HG03280 (cell line): ENCODE results near the gene PTPRN2.
"Not testable (repeated sequence)": the region's sequence is repeated elsewhere in the genome, so short reads cannot be mapped to it uniquely, and the experiment has no call there.

Experiments
- ATAC-seq: cut with Tn5 transposase; IDR thresholded peaks from one replicate; pipeline ENCODE4 v1.9.1; 2021; ENCODE audit warnings: mild to moderate bottlenecking, moderate library complexity; ENCODE audit not compliant: unreplicated experiment

The PTPRN2 gene

DNA sequence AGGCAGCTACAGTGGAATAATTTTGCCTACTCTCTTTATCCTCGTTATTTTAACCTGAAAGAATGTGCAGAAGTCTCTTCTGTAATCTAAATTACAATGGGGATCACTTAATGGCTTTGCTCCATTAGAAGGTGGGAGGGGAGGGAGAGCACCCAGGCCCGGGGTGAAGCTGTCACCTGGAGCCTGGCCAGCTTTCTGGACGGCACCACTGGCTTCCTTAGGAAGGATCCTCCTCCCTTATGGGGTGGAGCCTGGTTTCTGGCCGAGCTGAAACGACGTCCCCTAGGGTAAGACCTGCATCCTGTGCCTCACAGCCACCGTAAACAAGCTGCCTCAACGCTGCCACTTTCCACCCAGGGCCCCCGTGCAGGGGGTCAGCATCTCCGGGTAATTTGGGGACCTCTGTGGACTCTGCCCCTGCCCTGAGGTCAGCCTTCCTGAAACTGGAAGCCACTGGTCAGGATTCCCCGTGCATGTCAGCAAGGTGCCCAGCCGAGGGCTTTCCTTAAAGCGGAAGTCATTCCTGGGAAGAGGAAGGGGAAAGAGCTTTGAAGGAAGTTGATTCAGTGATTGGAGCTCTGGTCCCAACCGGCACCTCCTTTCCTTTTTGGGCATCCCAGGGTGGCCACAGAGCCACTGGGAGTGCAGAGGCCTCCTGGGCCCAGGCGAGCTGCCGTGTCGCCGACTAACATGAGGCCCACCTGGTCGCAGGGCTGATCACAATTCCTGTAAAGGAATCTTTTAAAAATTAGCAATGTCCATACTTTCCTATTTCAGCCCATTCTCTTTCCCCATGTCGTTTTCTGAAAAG lies 681.8 kb downstream of the PTPRN2 start:
- no peak for ATAC-seq

DNA sequence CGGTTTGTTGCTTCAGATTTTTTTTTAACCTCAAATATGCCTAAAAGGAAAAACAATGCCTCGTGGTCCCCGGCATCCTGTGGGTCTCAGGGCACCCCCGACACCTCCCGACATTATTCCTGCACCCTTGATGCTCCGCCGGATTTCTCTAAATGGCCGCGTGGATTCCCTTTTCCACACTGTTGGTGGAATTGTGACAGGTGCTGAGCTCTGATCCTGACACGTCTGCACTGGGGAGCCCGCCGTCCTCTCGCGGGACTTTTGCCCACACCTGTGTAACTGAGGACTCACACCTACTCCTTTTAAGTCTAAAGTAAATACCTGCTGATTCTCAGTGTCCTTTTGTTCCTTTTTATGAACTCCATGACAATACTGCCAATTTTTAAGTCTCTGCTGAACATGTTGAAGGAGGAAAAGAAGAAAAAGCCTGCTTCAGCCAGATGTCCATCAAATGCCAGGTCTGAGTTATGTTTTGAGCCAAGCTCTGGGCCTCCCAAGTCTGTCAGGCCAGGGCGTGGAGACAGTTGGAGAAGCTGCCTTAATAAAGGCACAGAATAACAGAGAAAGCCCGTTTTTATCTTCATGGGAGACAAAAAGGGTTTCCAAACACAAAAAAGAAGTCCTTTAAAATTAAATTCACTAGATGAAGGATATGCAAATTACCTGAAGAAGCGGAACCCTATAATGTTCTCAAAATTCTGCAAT lies 682.6 kb downstream of the PTPRN2 start:
- ATAC-seq, result no peak

DNA sequence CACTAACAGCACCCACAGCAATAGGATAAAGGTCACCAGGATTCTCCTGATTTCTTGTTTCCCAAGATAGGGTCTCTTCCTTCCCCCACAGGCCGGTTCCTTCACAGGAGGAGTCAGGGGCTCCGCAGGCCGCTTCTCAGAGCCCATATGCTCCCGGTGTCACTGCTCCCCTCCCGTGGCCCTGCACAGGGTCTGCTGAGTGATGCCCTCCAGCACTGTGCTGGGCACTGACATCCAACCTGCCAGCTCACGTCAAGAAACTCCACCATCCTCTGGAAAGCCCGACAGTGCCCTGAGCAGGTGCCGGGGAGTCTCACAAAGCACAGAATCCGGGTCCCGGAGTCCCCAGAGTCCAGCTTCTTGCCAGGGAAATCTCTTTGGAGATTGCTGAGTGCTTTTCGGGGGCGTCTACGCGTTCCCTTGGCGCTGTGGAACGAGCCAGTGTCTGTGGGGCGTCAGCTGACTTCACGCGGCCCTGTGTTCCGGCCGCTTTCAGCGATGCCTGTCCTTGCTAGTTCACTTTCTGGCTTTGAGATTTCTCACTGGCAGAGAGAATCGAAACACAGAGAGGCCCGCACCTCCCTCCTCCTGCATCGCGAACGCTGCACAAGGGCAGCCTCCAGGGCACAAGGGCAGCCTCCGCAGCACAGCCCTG lies 683.3 kb downstream of the PTPRN2 start:
- ATAC-seq, result no peak

DNA sequence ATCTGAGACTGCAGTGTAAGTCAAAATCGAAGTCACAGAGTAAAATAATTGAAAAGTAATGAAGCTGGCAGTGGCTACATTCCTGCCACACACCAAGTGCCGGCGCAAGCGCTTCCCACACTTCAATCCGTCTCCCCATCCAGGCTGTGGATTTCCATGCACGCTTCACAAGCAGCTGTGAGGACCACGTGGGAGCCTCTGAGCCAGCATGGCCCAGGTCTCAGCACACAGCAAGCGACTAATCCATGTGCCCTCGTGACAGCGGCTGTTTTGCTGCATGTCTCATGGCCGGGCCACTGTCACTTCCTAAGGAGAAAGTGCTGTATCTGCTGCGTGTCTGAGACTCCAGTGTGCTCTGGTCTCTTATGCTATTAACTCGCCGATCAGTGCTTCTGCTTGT lies 683.9 kb downstream of the PTPRN2 start:
- ATAC-seq, result no peak

DNA sequence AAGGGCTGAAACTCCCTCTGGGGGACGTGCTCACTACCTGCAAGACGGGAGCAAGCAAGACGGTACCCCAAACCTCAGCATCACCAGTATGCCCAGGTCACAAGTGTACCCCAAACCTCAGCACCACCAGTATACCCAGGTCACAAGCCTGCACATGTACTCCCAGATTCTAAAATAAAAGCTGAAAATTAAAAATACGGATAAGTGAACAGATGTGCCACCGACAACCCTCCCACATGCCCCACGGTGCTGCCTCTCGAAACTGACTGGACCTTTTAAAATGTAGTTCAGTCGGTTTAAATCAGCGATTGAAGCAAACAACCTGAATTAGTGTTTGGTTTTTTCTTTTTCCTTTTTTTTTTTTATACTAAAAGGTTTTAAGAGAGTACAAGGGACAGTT lies 684.3 kb downstream of the PTPRN2 start:
- no peak for ATAC-seq

DNA sequence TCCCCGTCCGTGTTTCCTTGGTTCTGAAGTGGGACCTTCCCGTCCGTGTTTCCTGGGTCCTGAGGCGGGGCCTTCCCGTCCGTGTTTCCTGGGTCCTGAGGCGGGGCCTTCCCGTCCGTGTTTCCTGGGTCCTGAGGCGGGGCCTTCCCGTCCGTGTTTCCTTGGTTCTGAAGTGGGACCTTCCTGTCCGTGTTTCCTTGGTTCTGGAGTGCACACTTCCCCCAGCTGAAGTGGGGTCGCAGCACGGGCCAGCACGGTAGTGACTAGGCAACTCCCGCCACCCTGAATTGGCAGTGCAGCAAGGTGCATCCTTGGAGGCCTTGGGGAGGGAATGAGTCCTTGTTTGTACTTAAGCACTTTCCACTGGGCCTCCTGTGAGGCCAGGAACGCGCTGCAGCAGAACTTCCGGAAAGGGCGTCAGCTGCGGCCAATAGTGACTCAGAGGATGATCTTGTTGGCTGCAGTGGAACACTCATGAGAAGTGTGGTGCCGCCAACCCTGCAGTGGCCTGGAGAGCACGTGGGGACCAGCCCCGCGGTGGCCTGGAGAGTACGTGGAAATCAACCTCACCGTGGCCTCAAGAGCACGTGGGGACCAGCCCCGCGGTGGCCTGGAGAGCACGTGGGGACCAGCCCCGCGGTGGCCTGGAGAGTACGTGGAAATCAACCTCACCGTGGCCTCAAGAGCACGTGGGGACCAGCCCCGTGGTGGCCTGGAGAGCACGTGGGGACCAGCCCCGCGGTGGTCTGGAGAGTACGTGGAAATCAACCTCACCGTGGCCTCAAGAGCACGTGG lies 685.6 kb downstream of the PTPRN2 start:
- ATAC-seq, result not testable (repeated sequence)

DNA sequence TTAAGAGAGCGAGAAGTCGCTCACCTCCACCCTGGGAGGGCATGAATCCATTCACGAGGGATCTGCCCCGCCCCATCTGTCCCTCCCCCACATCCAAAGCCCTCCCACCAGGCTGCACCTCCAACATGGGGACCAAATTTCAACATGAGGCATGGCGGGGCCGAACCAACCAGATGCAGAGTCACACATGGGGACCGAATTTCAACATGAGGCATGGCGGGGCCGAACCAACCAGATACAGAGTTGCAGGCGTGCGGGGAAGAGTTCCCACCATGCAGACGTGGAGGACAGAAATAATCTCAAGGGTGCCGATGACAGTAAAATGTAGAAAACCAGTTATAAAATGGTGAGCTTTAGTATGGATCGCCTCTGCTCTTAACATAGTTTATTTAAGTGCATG lies 686.5 kb downstream of the PTPRN2 start:
- no peak for ATAC-seq

DNA sequence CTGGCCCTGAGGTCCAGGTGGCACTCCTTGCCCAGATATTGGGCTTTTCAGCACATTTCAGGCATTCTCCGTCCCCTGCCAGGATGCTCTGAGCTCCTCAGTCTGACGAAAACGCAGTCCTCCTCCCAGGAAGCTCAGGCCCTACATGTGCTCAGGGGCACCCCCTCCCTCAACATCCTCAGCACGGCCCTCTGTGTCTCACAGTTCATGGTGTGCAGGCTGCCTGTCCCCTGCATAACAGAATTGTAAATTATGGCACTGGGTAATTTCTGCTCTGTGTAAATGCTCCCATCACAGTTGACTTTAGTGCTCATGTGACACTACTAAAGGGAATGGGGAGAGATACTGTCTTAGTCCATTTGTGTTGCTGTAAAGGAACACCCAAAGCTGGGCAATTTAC lies 687.1 kb downstream of the PTPRN2 start:
- no peak for ATAC-seq

DNA sequence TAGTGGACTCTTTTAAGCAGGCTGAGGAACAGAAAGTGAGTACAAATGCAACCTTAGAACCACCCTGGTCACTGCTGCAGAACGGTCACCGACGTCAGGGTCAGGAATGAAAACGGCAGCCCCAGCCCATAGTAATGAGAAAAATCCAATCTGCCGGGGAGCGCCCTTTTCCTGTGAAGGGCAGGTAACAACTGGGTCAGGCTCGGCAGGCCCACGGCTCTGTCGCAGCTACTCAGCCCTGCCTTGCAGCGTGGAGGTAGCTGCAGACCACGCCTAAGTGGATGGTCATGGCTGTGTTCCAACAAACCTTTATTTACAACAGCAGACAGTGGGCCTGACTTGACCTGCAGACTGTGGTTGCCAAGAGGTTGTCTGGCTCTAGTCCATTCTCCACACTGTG lies 687.6 kb downstream of the PTPRN2 start:
- ATAC-seq, result no peak

DNA sequence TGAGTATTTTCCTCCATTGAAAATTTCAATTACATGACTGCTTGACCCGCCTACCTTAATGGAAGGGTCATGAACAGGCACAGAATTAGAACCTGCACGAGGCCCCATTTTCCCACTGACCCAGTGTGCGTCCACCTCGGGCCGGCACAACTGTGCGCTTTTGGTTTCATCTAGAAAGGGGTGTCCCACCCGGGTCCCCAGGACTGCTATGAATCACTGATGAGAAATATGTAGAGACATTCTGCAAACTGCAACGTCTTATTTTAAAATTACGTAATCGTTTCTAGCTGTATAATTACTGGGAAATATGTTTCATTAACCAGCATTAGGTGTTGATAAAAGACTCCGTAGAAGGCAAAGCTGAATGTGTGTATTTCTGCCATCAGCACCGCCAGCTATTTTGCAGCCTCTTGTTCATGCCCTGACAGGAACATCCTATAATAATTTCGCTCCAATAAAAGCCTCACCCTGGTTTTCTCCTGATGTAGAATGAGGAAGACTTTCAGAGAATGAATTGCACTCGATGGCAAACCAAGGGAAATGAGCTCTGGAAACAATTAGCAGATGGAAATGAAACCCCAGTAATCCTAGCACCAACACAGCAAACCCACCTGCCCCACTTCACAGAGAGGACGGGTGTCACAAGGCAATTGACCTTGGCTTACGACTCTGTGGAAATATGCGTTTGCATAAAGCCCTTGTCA lies 688.7 kb downstream of the PTPRN2 start:
- no peak for ATAC-seq

DNA sequence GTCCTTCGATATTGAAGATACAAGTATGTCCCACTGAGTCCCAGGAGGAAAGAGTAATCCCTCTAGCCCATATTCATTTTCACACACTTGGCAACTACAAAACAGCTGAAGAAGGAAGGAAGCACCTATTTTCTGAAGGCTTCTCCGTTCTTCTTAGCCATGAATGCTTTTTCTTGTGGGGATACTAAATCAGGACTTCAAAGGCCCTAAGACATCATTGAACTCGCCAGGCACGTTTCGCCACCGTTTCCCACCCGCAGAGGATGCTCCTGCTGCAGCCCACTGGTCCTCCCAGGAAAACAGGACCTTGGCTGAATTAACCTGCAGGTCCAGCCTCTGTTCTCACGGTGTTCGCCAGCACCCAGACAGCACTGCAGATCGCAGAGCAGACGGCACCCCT lies 689.4 kb downstream of the PTPRN2 start:
- ATAC-seq, result no peak

DNA sequence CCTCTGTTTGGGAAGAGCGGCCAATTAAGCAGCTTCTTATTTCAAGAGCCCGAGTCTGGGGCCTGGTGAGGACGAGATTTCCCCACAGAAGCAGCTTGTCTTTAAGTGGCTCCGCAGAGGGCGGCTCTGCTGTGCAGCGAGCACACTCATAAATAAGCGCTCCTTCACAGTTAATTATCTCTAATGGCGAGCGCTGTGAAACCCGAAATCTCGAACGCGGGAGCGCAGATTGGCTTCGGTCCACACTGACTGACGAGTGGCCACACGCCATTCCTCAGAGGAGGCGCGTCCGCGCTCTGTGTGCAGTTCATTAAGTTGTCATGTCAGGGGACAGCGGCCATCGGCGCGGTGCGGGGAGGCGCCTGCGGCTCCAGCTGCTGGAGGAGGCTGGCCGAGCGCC lies 689.9 kb downstream of the PTPRN2 start:
- no peak for ATAC-seq

DNA sequence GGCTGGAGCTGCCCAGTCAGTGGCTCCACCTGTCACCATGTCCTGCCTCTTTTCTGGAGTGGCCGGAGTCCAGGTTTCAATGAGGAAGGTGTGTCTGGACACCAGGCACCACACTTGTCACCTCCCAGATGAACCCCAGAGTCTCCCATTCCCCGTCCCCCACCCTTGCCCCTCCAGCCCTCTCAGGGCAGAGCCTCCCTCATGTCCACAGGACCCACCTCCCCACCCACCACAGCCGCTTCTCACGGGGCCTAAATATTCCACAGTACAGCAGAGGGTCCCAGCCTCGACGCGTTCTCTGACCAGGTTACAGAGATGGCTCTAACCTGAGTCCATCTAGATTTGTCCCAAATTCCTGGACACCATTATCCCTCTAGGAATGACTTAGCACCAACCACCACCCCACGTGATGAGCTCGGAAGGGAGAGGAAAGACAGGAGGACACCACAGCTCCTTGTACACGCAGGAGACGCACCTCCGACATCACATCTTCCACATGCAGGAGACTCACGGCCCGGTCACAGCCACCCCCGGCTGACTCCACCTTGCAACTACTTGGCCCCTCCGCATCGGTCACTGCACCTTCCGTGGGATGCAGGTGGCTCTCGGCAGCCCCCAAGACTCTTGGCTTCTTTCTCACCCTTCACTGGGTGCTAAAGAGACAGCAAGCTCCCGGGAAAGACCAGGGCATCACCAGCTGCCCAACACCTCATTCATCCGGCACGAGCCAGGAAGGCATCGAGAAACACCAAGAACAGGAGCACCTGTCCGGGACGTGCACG lies 690.7 kb downstream of the PTPRN2 start:
- ATAC-seq, result no peak

DNA sequence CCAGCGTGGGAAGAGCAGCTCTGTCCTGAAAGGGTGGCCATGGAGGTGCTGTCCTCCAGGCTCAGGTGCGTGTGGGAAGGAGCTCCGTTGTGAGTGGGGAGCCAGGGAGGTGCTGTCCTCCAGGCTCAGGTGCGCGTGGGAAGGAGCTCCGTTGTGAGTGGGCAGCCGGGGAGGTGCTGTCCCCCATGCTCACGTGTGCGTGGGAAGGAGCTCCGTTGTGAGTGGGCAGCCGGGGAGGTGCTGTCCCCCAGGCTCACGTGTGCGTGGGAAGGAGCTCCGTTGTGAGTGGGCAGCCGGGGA lies 691.3 kb downstream of the PTPRN2 start:
- ATAC-seq, result not testable (repeated sequence)

DNA sequence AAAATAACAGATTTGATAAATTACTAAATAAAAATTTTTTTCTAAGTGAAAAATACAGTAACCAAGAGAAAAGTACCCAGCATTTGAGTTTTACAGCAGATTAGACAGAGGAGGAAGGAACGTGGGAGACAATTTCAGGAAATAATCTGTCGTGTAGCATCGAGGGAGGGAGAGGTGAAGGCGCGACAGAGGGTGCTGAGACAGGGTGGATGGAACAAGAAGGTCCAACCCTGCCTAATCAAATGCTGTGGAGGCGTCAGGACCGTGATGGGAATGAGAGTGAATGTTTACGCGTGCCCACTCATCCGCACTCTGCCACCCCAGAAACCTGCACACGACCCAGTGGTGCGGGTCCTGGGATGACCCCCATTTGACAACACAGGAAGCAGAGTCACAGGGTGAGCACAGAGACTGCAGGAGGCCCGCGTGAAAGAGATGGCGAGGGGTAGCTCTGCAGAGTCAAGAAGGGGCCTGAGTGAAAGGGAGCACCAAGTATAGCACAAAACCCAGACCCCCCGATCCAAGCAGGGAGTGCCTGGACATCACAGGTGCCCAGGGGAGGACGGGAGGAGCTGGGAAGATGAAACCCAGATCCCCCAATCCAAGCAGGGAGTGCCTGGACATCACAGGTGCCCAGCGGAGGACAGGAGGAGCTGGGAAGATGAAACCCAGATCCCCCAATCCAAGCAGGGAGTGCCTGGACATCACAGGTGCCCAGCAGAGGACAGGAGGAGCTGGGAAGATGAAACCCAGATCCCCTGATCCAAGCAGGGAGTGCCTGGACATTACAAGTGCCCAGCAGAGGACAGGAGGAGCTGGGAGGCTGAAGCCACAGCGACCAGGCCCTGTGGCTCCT lies 691.9 kb downstream of the PTPRN2 start:
- ATAC-seq, result no peak

DNA sequence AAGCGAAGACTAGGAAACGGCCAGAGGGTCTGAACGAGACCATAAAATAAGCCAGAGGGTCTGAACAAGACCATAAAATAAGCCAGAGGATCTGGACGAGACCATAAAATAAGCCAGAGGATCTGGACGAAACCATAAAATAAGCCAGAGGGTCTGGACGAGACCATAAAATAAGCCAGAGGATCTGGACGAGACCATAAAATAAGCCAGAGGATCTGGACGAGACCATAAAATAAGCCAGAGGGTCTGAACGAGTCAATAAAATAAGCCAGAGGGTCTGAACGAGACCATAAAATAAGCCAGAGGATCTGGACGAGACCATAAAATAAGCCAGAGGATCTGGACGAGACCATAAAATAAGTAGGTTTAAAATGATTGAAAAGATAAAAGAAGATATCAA lies 692.5 kb downstream of the PTPRN2 start:
- not testable (repeated sequence) for ATAC-seq

DNA sequence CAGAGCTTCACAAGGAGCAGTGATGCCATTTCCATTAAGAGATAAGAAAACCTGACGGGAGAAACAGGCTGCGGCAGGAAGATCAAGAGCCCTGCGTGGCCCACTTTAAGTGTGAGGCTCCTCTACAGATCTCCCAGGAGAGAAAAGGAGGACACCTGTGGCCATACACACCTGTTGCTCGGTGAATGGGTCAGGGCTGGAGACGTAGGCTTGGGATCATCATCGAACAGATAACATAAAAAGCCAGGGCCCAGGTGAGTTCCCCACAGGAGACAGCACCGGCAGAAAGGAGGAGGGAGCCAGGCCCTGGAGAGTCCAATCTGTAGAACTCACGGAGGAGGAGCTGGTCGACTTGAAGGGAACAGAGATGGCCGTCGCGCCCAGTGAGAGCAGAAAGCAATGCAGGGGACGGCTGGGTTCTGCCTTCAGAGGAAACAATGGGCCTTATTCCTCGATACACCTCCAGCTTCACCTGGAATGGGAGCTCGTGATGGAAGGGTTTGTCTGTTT lies 694.0 kb downstream of the PTPRN2 start:
- no peak for ATAC-seq

DNA sequence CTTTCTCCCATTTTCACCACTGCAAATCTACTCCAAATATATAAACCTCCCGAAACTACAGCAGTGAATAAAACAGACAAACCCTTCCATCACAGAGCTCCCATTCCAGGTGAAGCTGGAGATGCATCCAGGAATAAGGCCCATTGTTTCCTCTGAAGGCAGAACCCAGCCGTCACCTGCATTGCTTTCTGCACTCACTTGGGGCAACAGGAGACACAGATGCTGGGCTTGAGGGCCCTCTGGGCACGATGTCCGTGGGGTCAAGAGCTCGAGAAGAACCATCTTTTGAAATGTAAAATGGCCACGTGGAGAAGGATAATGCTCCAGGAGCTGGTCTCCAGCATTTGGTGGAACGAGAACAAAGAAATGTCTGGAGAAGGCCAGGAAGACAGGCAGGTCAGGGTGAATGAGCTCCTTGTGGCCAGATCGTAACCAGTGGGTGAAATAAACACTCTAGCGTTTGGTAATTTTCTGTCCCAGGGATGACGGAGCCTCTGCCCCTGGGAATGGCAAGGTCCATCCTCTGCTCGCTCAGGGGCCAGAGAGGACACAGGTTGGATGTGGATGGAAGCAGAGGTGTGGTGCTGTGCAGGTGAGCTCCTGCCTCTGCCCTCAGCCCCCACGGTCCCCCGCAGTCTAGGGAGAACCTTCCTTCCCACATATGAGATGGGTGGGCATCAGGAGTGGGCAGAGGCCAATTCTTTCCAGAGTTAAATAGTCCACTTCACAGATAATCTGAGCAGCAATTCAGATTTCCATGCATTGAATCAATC lies 694.7 kb downstream of the PTPRN2 start:
- ATAC-seq, result no peak
